IMR-90 (cell line): ENCODE measurements around the gene LPA. TPM values are rescaled to one million over a fixed set of nuclear protein-coding genes. Genes with fewer than 3 reads are reported as not detected.

Source experiments
- ATAC-seq: fragments of 200-7000 bp; cut with Tn5 transposase; 2 replicates; pipeline ENCODE4 v1.9.1; 2020; ENCODE audit warnings: low read depth, mild to moderate bottlenecking, moderate library complexity
- BruUV-seq: library from RNA; stranded (reverse); fragments of 400-500 nt; replicated peaks from 2 replicates; lab custom pipeline; 2021; lab: Mats Ljungman, UMichigan
- CTCF ChIA-PET: fragments of 300-600 bp; formaldehyde crosslinking; extraction: SDS; loops from one replicate; lab custom pipeline; 2021; ENCODE audit warnings: antibody characterized with exemption; lab: Yijun Ruan, JAX
- POLR2A ChIA-PET: fragments of 300-600 bp; sonication (Branson Sonifier 250); formaldehyde crosslinking; loops from one replicate; lab custom pipeline; 2022; ENCODE audit warnings: antibody characterized with exemption; ENCODE audit not compliant: unreplicated experiment; lab: Charles Lee
- DNase-seq: peaks from one replicate; pipeline ENCODE4 v3.0.0; 2013
- H2AFZ ChIP-seq: replicated peaks from 2 replicates; pipeline ENCODE3; 2013; ENCODE audit warnings: low read length, mild to moderate bottlenecking; ENCODE audit not compliant: poor library complexity
- H2AK5ac ChIP-seq: 2 replicates; pipeline ENCODE4 v1.6.1; 2013; ENCODE audit warnings: low read depth, low read length, inconsistent platforms
- H2AK9ac ChIP-seq: replicated peaks from 2 replicates; pipeline ENCODE3; 2013; ENCODE audit warnings: mild to moderate bottlenecking, low read depth, low read length, moderate library complexity; ENCODE audit not compliant: poor library complexity
- H2BK120ac ChIP-seq: 2 replicates; pipeline ENCODE4 v1.6.1; 2013; ENCODE audit warnings: low read depth, low read length, inconsistent platforms
- H2BK15ac ChIP-seq: 3 replicates; pipeline ENCODE4 v1.6.1; 2013; ENCODE audit warnings: low read depth, low read length, inconsistent platforms
- H2BK20ac ChIP-seq: 2 replicates; pipeline ENCODE4 v1.6.1; 2013; ENCODE audit warnings: low read depth, mild to moderate bottlenecking, inconsistent platforms, low read length, moderate library complexity
- H2BK5ac ChIP-seq: 2 replicates; pipeline ENCODE4 v1.6.1; 2013; ENCODE audit warnings: mild to moderate bottlenecking, low read depth, low read length, inconsistent platforms; ENCODE audit not compliant: poor library complexity, severe bottlenecking
- H3K14ac ChIP-seq: replicated peaks from 2 replicates; pipeline ENCODE4 v1.6.1; 2013; ENCODE audit warnings: low read depth, low read length, inconsistent platforms
- H3K18ac ChIP-seq: 2 replicates; pipeline ENCODE4 v1.6.1; 2013; ENCODE audit warnings: low read depth, low read length, control low read depth
- H3K23ac ChIP-seq: 2 replicates; pipeline ENCODE4 v1.6.1; 2013; ENCODE audit warnings: low read depth, low read length, inconsistent platforms
- H3K27ac ChIP-seq: 2 replicates; pipeline ENCODE4 v1.5.1; 2013; ENCODE audit warnings: mild to moderate bottlenecking, control low read depth, low read length; ENCODE audit not compliant: insufficient read depth
- H3K27me3 ChIP-seq: 2 replicates; pipeline ENCODE4 v1.6.1; 2013; ENCODE audit warnings: low read length; ENCODE audit not compliant: control insufficient read depth, insufficient read depth
- H3K36me3 ChIP-seq: 2 replicates; pipeline ENCODE4 v1.6.1; 2013; ENCODE audit warnings: low read length, mixed read lengths; ENCODE audit not compliant: control insufficient read depth, insufficient read depth
- H3K4ac ChIP-seq: 2 replicates; pipeline ENCODE4 v1.6.1; 2013; ENCODE audit warnings: low read depth, low read length, inconsistent platforms
- H3K4me1 ChIP-seq: 2 replicates; pipeline ENCODE4 v1.6.1; 2013; ENCODE audit warnings: low read length, mixed read lengths; ENCODE audit not compliant: control insufficient read depth, insufficient read depth
- H3K4me2 ChIP-seq: 2 replicates; pipeline ENCODE4 v1.6.1; 2013; ENCODE audit warnings: low read depth, mild to moderate bottlenecking, control low read depth, low read length, moderate library complexity
- H3K4me3 ChIP-seq: 2 replicates; pipeline ENCODE4 v1.5.1; 2013; ENCODE audit warnings: low read depth, mild to moderate bottlenecking, control low read depth, low read length, moderate library complexity; ENCODE audit not compliant: insufficient read depth
- H3K56ac ChIP-seq: 2 replicates; pipeline ENCODE4 v1.6.1; 2013; ENCODE audit warnings: low read length, inconsistent platforms; ENCODE audit not compliant: insufficient read depth; ENCODE audit errors: extremely low read depth
- H3K79me1 ChIP-seq, 2 experiments: 2 replicates each; pipeline ENCODE4 v1.6.1; 2013; ENCODE audit warnings: low read length in 2 of 2, inconsistent platforms in 1 of 2, low read depth in 1 of 2
- H3K9ac ChIP-seq: 2 replicates; pipeline ENCODE4 v1.6.1; 2013; ENCODE audit warnings: low read depth, low read length, control low read depth
- H3K9me1 ChIP-seq: 2 replicates; pipeline ENCODE4 v1.6.1; 2013; ENCODE audit warnings: low read length, inconsistent platforms; ENCODE audit not compliant: insufficient read depth
- H3K9me3 ChIP-seq: 2 replicates; pipeline ENCODE4 v1.6.1; 2013; ENCODE audit warnings: low read length; ENCODE audit not compliant: control insufficient read depth, insufficient read depth
- H4K20me1 ChIP-seq: 2 replicates; pipeline ENCODE4 v1.6.1; 2013; ENCODE audit warnings: low read length, inconsistent platforms; ENCODE audit not compliant: insufficient read depth
- H4K5ac ChIP-seq: 2 replicates; pipeline ENCODE4 v1.6.1; 2013; ENCODE audit warnings: mild to moderate bottlenecking, low read depth, low read length, control low read depth
- H4K8ac ChIP-seq, 2 experiments: 2 replicates each; pipeline ENCODE4 v1.6.1; 2013; ENCODE audit warnings: low read depth in 2 of 2, low read length in 2 of 2, control low read depth in 1 of 2, inconsistent platforms in 1 of 2
- H4K91ac ChIP-seq: 2 replicates; pipeline ENCODE4 v1.6.1; 2013; ENCODE audit warnings: low read depth, low read length, inconsistent platforms; ENCODE audit not compliant: insufficient read depth
- BHLHE40 ChIP-seq: fragments of 150-350 bp; IDR thresholded peaks from 2 replicates; pipeline ENCODE4 v1.6.1; 2016; ENCODE audit warnings: mild to moderate bottlenecking, low read depth, low read length
- CEBPB ChIP-seq: IDR thresholded peaks from 2 replicates; pipeline ENCODE4 v1.6.1; 2012; ENCODE audit warnings: low read depth, low read length, improper control_type of control experiment
- CHD1 ChIP-seq: IDR thresholded peaks from 2 replicates; pipeline ENCODE4 v1.6.1; 2012; ENCODE audit warnings: low read depth, low read length, improper control_type of control experiment
- CTCF ChIP-seq: conservative IDR thresholded peaks from 2 replicates; pipeline ENCODE4 v1.5.1; 2012; ENCODE audit warnings: mild to moderate bottlenecking, low read depth, low read length, improper control_type of control experiment
- FOS ChIP-seq: fragments of 150-350 bp; IDR thresholded peaks from 2 replicates; pipeline ENCODE4 v1.6.1; 2016; ENCODE audit warnings: low read depth, low read length
- MAFK ChIP-seq: IDR thresholded peaks from 2 replicates; pipeline ENCODE4 v1.6.1; 2012; ENCODE audit warnings: low read depth, low read length, improper control_type of control experiment
- MAZ ChIP-seq: IDR thresholded peaks from 2 replicates; pipeline ENCODE4 v1.6.1; 2012; ENCODE audit warnings: low read depth, mild to moderate bottlenecking, low read length, improper control_type of control experiment, moderate library complexity, borderline replicate concordance
- MXI1 ChIP-seq: IDR thresholded peaks from 2 replicates; pipeline ENCODE4 v1.6.1; 2012; ENCODE audit warnings: low read depth, mild to moderate bottlenecking, low read length, moderate library complexity, borderline replicate concordance
- NFE2L2 ChIP-seq: fragments of 150-350 bp; IDR thresholded peaks from 2 replicates; pipeline ENCODE4 v1.6.1; 2016; ENCODE audit warnings: low read depth, mild to moderate bottlenecking, low read length
- POLR2A ChIP-seq: IDR thresholded peaks from 2 replicates; pipeline ENCODE4 v1.6.1; 2012; ENCODE audit warnings: mild to moderate bottlenecking, low read depth, low read length
- RAD21 ChIP-seq: IDR thresholded peaks from 2 replicates; pipeline ENCODE4 v1.6.1; 2012; ENCODE audit warnings: low read length, improper control_type of control experiment
- RCOR1 ChIP-seq: IDR thresholded peaks from 2 replicates; pipeline ENCODE4 v1.6.1; 2012; ENCODE audit warnings: mild to moderate bottlenecking, low read length, improper control_type of control experiment; ENCODE audit not compliant: insufficient replicate concordance
- RFX5 ChIP-seq: IDR thresholded peaks from 2 replicates; pipeline ENCODE4 v1.8.0; 2012; ENCODE audit warnings: low read depth, mild to moderate bottlenecking, low read length, moderate library complexity
- SMC3 ChIP-seq: fragments of 150-350 bp; IDR thresholded peaks from 2 replicates; pipeline ENCODE4 v1.6.1; 2016; ENCODE audit warnings: low read depth, mild to moderate bottlenecking, antibody characterized with exemption, low read length, moderate library complexity
- WGBS, 2 experiments: methylation state at CpG; one replicate each; pipeline versions ENCODE4 v1.1.5 to v1.1.7; 2013; ENCODE audit warnings: missing lambda C conversion rate in 2 of 2; ENCODE audit not compliant: insufficient read length in 1 of 2; ENCODE audit errors: extremely low coverage in 2 of 2; 5-methylcytosine and 5-hydroxymethylcytosine counted together
- dilution Hi-C: fragments of 300-500 bp; cut with HindIII; formaldehyde crosslinking; loops from one replicate; pipeline ENCODE4 v1.14.3; 2018; ENCODE audit warnings: low sequenced_read_pairs; ENCODE audit not compliant: unreplicated experiment
- in situ Hi-C: fragments of 300-500 bp; cut with MboI; formaldehyde crosslinking; loops from 3 replicates; pipeline ENCODE4 v1.14.3; 2019; ENCODE audit warnings: low sequenced_read_pairs, inconsistent platforms, mixed read lengths
- intact Hi-C: fragments of 100-400 bp; cut with micrococcal nuclease; formaldehyde crosslinking; loops from 2 replicates; pipeline ENCODE4 v1.10.0; 2022
- polyA plus RNA-seq, 3 experiments: library from polyadenylated mRNA; depleted of rRNA; stranded (reverse); fragments of >200 nt; gene quantifications; 2 replicates each; pipeline ENCODE4 v1.2.3, GENCODE V29; 2012; ENCODE audit warnings: low replicate concordance in 1 of 3
- total RNA-seq: library from RNA; depleted of rRNA; stranded (reverse); fragments of >200 nt; gene quantifications from 2 replicates; pipeline ENCODE4 v1.2.3, GENCODE V29; 2012
- TF ChIP-seq, protein P1 (sequence below): fragments of 150-350 bp; IDR thresholded peaks from 2 replicates; pipeline ENCODE4 v1.6.1; 2016; ENCODE audit warnings: low read depth, mild to moderate bottlenecking, low read length, moderate library complexity, borderline replicate concordance
- TF ChIP-seq, protein P2 (sequence below): fragments of 150-350 bp; IDR thresholded peaks from 2 replicates; pipeline ENCODE4 v1.6.1; 2017; ENCODE audit warnings: mild to moderate bottlenecking, antibody characterized with exemption, low read length, low read depth

LPA gene
- total and polyA plus RNA-seq, 2 of the 4 experiments (the other 2 are of a cell fraction): not detected

DNA sequence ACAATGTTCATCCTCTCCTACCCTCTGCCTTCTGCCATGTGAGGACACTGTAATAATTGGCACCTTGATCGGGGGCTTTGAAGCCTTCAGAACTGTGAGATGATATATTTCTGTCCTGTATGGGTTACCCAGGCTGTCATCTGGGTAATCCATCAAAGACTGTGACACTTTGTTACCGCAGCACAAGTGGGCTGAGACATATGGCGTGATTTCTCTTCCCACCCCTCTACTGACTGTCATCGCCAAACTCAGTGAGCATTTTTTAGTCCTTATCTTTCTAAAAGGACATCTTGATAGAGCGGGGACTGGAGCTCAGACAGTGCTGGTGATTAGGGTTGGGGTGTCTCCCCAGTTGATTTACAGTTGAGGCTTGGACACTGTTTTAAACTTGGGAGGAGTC is 27.5 kb upstream of the LPA start:
- H3K79me1 ChIP-seq: no peaks in the 10 kb centered on the region
- no peak for DNase-seq
- no peak overlapping the region for H2BK15ac ChIP-seq
- no peak overlapping the region for H4K8ac ChIP-seq
- H3K4me2 ChIP-seq: no peak overlapping the region
- H2BK20ac ChIP-seq: no peak overlapping the region
- H4K20me1 ChIP-seq: no peaks in the 10 kb centered on the region
- H3K9me1 ChIP-seq: no peaks in the 10 kb centered on the region
- H3K14ac ChIP-seq: no peak overlapping the region
- no peak for TF ChIP-seq NFE2L2
- TF ChIP-seq MAFK: no peak
- TF ChIP-seq, protein P1, sequence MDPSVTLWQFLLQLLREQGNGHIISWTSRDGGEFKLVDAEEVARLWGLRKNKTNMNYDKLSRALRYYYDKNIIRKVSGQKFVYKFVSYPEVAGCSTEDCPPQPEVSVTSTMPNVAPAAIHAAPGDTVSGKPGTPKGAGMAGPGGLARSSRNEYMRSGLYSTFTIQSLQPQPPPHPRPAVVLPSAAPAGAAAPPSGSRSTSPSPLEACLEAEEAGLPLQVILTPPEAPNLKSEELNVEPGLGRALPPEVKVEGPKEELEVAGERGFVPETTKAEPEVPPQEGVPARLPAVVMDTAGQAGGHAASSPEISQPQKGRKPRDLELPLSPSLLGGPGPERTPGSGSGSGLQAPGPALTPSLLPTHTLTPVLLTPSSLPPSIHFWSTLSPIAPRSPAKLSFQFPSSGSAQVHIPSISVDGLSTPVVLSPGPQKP: no peak
- TF ChIP-seq MAZ: no peak
- TF ChIP-seq MXI1: no peak
- no peak for TF ChIP-seq RAD21
- TF ChIP-seq POLR2A: no peak
- no peak for TF ChIP-seq RCOR1
- TF ChIP-seq RFX5: no peak
- TF ChIP-seq CTCF: no peak
- TF ChIP-seq SMC3: no peak
- TF ChIP-seq CEBPB: no peak
- TF ChIP-seq, protein P2, sequence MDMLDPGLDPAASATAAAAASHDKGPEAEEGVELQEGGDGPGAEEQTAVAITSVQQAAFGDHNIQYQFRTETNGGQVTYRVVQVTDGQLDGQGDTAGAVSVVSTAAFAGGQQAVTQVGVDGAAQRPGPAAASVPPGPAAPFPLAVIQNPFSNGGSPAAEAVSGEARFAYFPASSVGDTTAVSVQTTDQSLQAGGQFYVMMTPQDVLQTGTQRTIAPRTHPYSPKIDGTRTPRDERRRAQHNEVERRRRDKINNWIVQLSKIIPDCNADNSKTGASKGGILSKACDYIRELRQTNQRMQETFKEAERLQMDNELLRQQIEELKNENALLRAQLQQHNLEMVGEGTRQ: no peak
- no peak for TF ChIP-seq FOS
- TF ChIP-seq BHLHE40: no peak
- TF ChIP-seq CHD1: no peak
- CTCF ChIA-PET: no interaction called here
- in situ Hi-C loops (no loop called here), dilution Hi-C loops (no loop called here), intact Hi-C loops (no loop called here)
- no peak overlapping the region for H2AFZ ChIP-seq
- H2BK5ac ChIP-seq: no peak overlapping the region
- ATAC-seq: no peak
- no peak overlapping the region for H2AK9ac ChIP-seq
- H4K91ac ChIP-seq: no peak overlapping the region
- H3K9me3 ChIP-seq: peaks cover 28% of the 10 kb centered on the region
- H3K9ac ChIP-seq: no peak overlapping the region
- H4K5ac ChIP-seq: no peak overlapping the region
- H3K4me3 ChIP-seq: no peak overlapping the region
- no peak overlapping the region for H3K23ac ChIP-seq
- no peak overlapping the region for H2BK120ac ChIP-seq
- WGBS, 2 experiments: no CpG with 5 or more reads among the region's 5 CpGs
- no peak overlapping the region for H3K56ac ChIP-seq
- H3K36me3 ChIP-seq: no peaks in the 10 kb centered on the region
- H2AK5ac ChIP-seq: no peak overlapping the region
- no peak overlapping the region for H3K27ac ChIP-seq
- no TSS peak for BruUV-seq
- no peaks in the 10 kb centered on the region for H3K27me3 ChIP-seq
- H3K4ac ChIP-seq: no peak overlapping the region
- no peak overlapping the region for H3K18ac ChIP-seq
- H3K4me1 ChIP-seq: no peaks in the 10 kb centered on the region
- POLR2A ChIA-PET: no interaction called here
